Stimulated activated CD8-positive, alpha-beta memory T cell treated with anti-CD3 and anti-CD28 coated beads, Interleukin-7, amount 100 ng/mL, for 48 hours (primary cell): ENCODE data around the gene HS3ST3B1.
A peak's percentile ranks its signal among the peaks of the same experiment; 100 is the strongest.

ENCODE experiments used
- DNase-seq, 2 donors: peaks; one replicate each; pipeline ENCODE4 v3.0.0-alpha.2; 2020; ENCODE audit warnings: low read depth in 1 of 2; ENCODE audit errors: extremely low read depth in 1 of 2

HS3ST3B1 gene

GRCh38 chr17:14300575-14301278 lies at the start of gene HS3ST3B1:
Gene HS3ST3B1 (plus strand): TSS chr17:14301081. CDS start chr17:14301519, 438 bp downstream.
- peak; percentile 97 to 100 for DNase-seq

- DNase-seq, result no peak
Observed at GRCh38 chr17:14261406-14261805, 39.5 kb upstream of the HS3ST3B1 start.

- no peak for DNase-seq
Observed at GRCh38 chr17:14268264-14268663, 32.6 kb upstream of the HS3ST3B1 start.

- DNase-seq, result no peak
Observed at GRCh38 chr17:14269473-14269872, 31.4 kb upstream of the HS3ST3B1 start.

- DNase-seq, result no peak
Observed at GRCh38 chr17:14270508-14270907, 30.4 kb upstream of the HS3ST3B1 start.

- DNase-seq, result no peak
Observed at GRCh38 chr17:14276535-14277250, 24.2 kb upstream of the HS3ST3B1 start.

- DNase-seq, result no peak
Observed at GRCh38 chr17:14281530-14281929, 19.4 kb upstream of the HS3ST3B1 start.

GRCh38 chr17:14282726-14283125 lies 18.2 kb upstream of the HS3ST3B1 start:
- DNase-seq, result no peak

GRCh38 chr17:14289162-14289561 lies 11.7 kb upstream of the HS3ST3B1 start:
- DNase-seq, result no peak

GRCh38 chr17:14294876-14295275 lies 6.0 kb upstream of the HS3ST3B1 start:
- no peak for DNase-seq

GRCh38 chr17:14295676-14296075 lies 5.2 kb upstream of the HS3ST3B1 start:
- no peak for DNase-seq

GRCh38 chr17:14296166-14296910 lies 4.5 kb upstream of the HS3ST3B1 start:
- no peak for DNase-seq

- DNase-seq, result no peak
Observed at GRCh38 chr17:14297161-14297851, 3.6 kb upstream of the HS3ST3B1 start.

- DNase-seq, result no peak
Observed at GRCh38 chr17:14298221-14298946, 2.5 kb upstream of the HS3ST3B1 start.

GRCh38 chr17:14298947-14299279 lies 2.0 kb upstream of the HS3ST3B1 start:
- no peak for DNase-seq

GRCh38 chr17:14299280-14300141 lies 1.4 kb upstream of the HS3ST3B1 start:
- no peak for DNase-seq

GRCh38 chr17:14301279-14302090 lies 604 bp downstream of the HS3ST3B1 start:
- DNase-seq, result no peak

GRCh38 chr17:14302091-14302430 lies 1.2 kb downstream of the HS3ST3B1 start:
- DNase-seq, result no peak
